Small intestine (tissue), 7 donors: Measurements from ENCODE around the gene FADS2. TPM values are rescaled to one million over a fixed set of nuclear protein-coding genes. Genes with fewer than 3 reads are reported as not detected.

ENCODE experiments used
- DNase-seq, 2 donors: peaks; one replicate each; pipeline versions ENCODE4 v3.0.0 to v3.0.0-alpha.2; 2013
- FAIRE-seq: peaks from 2 replicates; lab custom pipeline; 2012; peaks lifted over from hg19 to GRCh38; lab: Jason Lieb, UNC
- H3K27ac ChIP-seq, 3 donors: one replicate each; pipeline ENCODE4 v1.5.1; 2013; ENCODE audit warnings: low read length in 2 of 3, mild to moderate bottlenecking in 2 of 3, control low read depth in 1 of 3, inconsistent platforms in 1 of 3, low read depth in 1 of 3, moderate library complexity in 1 of 3
- H3K27me3 ChIP-seq, 3 donors: one replicate each; pipeline ENCODE4 v1.6.1; 2013; ENCODE audit warnings: low read length in 3 of 3, inconsistent platforms in 1 of 3; ENCODE audit not compliant: control insufficient read depth in 3 of 3, insufficient read depth in 3 of 3
- H3K36me3 ChIP-seq, 3 donors: one replicate each; pipeline ENCODE4 v1.6.1; 2013; ENCODE audit warnings: low read length in 3 of 3, inconsistent platforms in 1 of 3, low read depth in 1 of 3, mild to moderate bottlenecking in 1 of 3, moderate library complexity in 1 of 3; ENCODE audit not compliant: control insufficient read depth in 3 of 3, insufficient read depth in 2 of 3
- H3K4me1 ChIP-seq, 3 donors: one replicate each; pipeline ENCODE4 v1.6.1; 2013; ENCODE audit warnings: low read length in 2 of 3, inconsistent platforms in 1 of 3, low read depth in 1 of 3, mild to moderate bottlenecking in 1 of 3, moderate library complexity in 1 of 3; ENCODE audit not compliant: control insufficient read depth in 3 of 3, insufficient read depth in 2 of 3
- H3K4me3 ChIP-seq, 3 donors: one replicate each; pipeline ENCODE4 v1.5.1; 2013; ENCODE audit warnings: low read length in 3 of 3, control low read depth in 1 of 3, inconsistent platforms in 1 of 3, low read depth in 1 of 3, mild to moderate bottlenecking in 1 of 3, moderate library complexity in 1 of 3
- H3K9me3 ChIP-seq, 2 donors: one replicate each; pipeline ENCODE4 v1.6.1; 2013; ENCODE audit warnings: low read depth in 1 of 2, low read length in 1 of 2; ENCODE audit not compliant: control insufficient read depth in 2 of 2, insufficient read depth in 1 of 2
- WGBS, 3 donors: extraction: QIAGEN DNeasy Blood & Tissue Kit; methylation state at CpG; one replicate each; pipeline ENCODE4 v1.1.7; 2013; 5-methylcytosine and 5-hydroxymethylcytosine counted together
- polyA plus RNA-seq, 4 donors: library from polyadenylated mRNA; stranded (reverse) in 3 of 4; unstranded in 1 of 4; fragments of 200-250 nt in 3 of 4; fragments of 120-200 nt in 1 of 4; gene quantifications; one replicate each; pipeline versions ENCODE4 v1.2.1 to v1.2.3, GENCODE V29; 2013
- donor health status: healthy with polysubstance abuse.
- donor health status: control.
- donor health status: control.
- donor health status: Bipolar disorder and iron deficiency.
- donor health status: healthy.

The FADS2 gene
- polyA plus RNA-seq, 4 donors = 2.4 to 147 (median 7.7) TPM

- FAIRE-seq (no peak), DNase-seq (no peak)
- no peak overlapping the region for H3K4me3 ChIP-seq
- no peaks in the 10 kb centered on the region for H3K27me3 ChIP-seq
- 93 to 97% (median 96%) methylated on average over 2 of the region's 2 CpGs for WGBS, 3 donors
- H3K27ac ChIP-seq = no peak overlapping the region
- peaks cover 0 to 17% (median 2%) of the 10 kb centered on the region in 3 donors for H3K36me3 ChIP-seq
- H3K4me1 ChIP-seq = peaks cover 0 to 4% (median 0%) of the 10 kb centered on the region in 3 donors
- no peaks in the 10 kb centered on the region for H3K9me3 ChIP-seq
Measured at GRCh38 chr11:61839742-61840141, 11.6 kb downstream of the FADS2 start.

DNA sequence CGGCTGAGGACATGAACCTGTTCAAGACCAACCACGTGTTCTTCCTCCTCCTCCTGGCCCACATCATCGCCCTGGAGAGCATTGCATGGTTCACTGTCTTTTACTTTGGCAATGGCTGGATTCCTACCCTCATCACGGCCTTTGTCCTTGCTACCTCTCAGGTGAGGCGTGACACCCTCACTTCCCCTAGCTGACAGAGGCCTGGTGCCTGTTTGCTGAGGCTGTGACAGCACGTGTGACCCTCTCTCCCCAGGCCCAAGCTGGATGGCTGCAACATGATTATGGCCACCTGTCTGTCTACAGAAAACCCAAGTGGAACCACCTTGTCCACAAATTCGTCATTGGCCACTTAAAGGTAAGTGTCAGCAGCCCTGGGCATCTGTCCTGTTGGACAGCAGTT, 12.3 kb downstream of the FADS2 start:
- H3K27ac ChIP-seq = no peak overlapping the region
- H3K36me3 ChIP-seq = peaks cover 0 to 17% (median 2%) of the 10 kb centered on the region in 3 donors
- no peak for DNase-seq
- no peaks in the 10 kb centered on the region for H3K27me3 ChIP-seq
- H3K9me3 ChIP-seq = no peaks in the 10 kb centered on the region
- WGBS, 3 donors = 87 to 94% (median 92%) methylated on average over 7 of the region's 7 CpGs
- no peak for FAIRE-seq
- H3K4me3 ChIP-seq = no peak overlapping the region
- no peaks in the 10 kb centered on the region for H3K4me1 ChIP-seq

DNA sequence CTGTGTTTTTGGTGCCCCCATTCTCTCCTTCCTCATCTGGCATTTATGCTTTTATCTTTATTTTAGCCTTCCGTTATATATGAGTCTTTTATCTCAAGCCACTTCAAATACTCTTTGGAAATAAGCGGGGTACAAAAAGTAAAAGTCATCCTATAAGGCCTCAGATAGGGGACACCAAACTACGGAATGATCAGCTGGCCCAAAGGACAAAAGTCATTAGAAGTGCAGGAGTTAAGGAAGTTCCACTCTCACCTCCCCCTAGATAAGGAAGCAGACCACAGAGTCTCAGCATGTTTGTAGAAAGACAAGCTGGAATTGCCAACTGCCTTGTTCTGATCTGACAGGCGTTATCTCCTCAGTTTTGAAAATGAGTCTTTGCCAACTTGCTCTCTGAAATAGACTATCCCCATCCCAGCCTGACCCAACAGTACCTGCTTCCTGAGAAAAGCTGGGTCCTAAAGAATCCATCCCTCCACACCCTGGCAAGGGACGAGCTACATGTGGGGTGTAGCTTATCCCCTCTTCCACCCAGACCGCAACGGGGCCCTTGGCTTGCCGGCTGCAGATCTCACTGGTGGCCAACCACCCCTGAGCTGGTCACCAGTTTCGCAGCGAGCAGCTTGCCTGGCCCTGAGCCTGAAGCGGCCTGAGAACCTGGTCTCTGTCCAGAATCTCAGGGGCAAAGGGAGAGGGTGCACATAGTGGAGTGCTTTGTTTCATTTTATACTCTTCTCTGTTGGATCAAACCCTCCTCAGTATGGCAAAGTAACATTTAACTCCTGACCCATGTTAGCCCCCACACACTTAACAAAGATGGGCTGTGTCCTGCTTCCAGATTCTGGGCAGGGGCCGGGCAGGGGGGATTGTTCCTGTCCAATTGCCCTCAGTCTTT, 13.8 kb downstream of the FADS2 start:
- no peak for DNase-seq
- Histone ChIP-seq H3K4me3 (no peak overlapping the region), H3K27ac (no peak overlapping the region), H3K36me3 (peaks cover 0 to 17% (median 2%) of the 10 kb centered on the region in 3 donors), H3K27me3 (no peaks in the 10 kb centered on the region), H3K9me3 (no peaks in the 10 kb centered on the region), H3K4me1 (no peaks in the 10 kb centered on the region)
- WGBS, 3 donors = 73 to 79% (median 76%) methylated on average over 12 of the region's 12 CpGs
- FAIRE-seq = no peak

DNA sequence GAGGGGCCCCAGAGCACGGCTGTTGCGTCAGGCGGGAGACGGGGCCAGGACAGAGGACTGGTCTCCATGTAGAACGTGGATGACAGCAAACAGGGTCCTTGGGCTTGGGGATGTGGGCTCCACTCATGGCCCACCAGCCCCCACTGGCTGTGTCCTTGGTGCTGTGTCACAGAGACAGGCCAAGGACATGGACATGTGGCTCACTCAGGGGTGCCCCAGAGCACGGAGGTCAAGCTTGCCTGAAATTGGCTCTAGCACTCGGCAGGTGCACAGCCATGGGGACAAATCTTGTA, 14.4 kb downstream of the FADS2 start:
- no peak overlapping the region for H3K4me3 ChIP-seq
- 94 to 95% (median 94%) methylated on average over 7 of the region's 7 CpGs for WGBS, 3 donors
- DNase-seq (no peak), FAIRE-seq (no peak)
- H3K27me3 ChIP-seq = no peaks in the 10 kb centered on the region
- no peak overlapping the region for H3K27ac ChIP-seq
- peaks cover 0 to 17% (median 2%) of the 10 kb centered on the region in 3 donors for H3K36me3 ChIP-seq
- no peaks in the 10 kb centered on the region for H3K9me3 ChIP-seq
- H3K4me1 ChIP-seq = no peaks in the 10 kb centered on the region

DNA sequence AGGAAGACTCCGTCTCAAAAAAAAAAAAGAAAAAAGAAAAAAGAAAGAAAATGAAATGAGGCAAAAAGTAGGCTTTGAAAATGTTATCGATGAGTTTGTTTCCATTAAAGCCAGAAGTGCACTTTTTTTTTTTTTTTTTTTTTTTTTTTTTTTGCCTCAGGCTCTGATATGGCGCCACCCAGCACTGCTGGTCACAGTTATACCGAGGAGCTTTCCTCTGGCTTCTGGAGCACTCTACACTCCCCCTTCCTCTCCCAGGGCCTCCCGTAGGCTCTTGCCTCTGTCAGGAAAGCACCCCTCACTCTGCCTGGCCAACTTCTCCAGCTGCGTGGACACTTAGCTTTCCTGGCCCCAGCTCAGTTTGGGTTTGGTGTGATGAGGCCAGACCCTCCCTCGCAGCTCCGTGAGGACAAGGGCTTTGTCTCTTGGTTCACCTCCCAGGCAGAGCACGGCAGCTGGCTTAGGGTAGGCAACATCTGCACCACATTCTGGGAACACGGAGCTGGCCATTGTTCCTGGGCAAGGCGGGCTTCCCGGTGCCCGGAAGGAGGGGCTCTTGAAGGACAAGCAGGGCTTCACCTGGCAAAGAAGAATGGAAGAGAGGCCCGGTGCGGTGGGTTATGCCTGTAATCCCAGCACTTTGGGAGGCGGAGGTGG, 16.9 kb downstream of the FADS2 start:
- Histone ChIP-seq H3K4me3 (no peak overlapping the region), H3K36me3 (peaks cover 0 to 25% (median 7%) of the 10 kb centered on the region in 3 donors), H3K27ac (peak overlapping the region in 1 of 3 donors; percentile 46), H3K27me3 (no peaks in the 10 kb centered on the region), H3K4me1 (no peaks in the 10 kb centered on the region), H3K9me3 (no peaks in the 10 kb centered on the region)
- no peak for DNase-seq
- no peak for FAIRE-seq
- WGBS, 3 donors = 77 to 92% (median 87%) methylated on average over 16 of the region's 16 CpGs

- H3K9me3 ChIP-seq = no peaks in the 10 kb centered on the region
- H3K4me1 ChIP-seq = peaks cover 0 to 8% (median 1%) of the 10 kb centered on the region in 3 donors
- no peaks in the 10 kb centered on the region for H3K27me3 ChIP-seq
- peaks cover 0 to 21% (median 7%) of the 10 kb centered on the region in 3 donors for H3K36me3 ChIP-seq
- H3K27ac ChIP-seq = no peak overlapping the region
- DNase-seq (no peak), FAIRE-seq (no peak)
- no peak overlapping the region for H3K4me3 ChIP-seq
- WGBS, 3 donors = 86 to 87% (median 86%) methylated on average over 10 of the region's 10 CpGs
Measured at GRCh38 chr11:61846362-61847020, 18.4 kb downstream of the FADS2 start.

- H3K9me3 ChIP-seq = no peaks in the 10 kb centered on the region
- peaks cover 0 to 19% (median 9%) of the 10 kb centered on the region in 3 donors for H3K36me3 ChIP-seq
- no peak for FAIRE-seq
- no peak for DNase-seq
- H3K4me3 ChIP-seq = no peak overlapping the region
- peaks cover 0 to 8% (median 1%) of the 10 kb centered on the region in 3 donors for H3K4me1 ChIP-seq
- H3K27me3 ChIP-seq = no peaks in the 10 kb centered on the region
- no peak overlapping the region for H3K27ac ChIP-seq
- 92 to 95% (median 94%) methylated on average over 18 of the region's 18 CpGs for WGBS, 3 donors
Measured at GRCh38 chr11:61847914-61848581, 19.9 kb downstream of the FADS2 start.

GRCh38 chr11:61848631-61849030, 20.5 kb downstream of the FADS2 start:
- H3K36me3 ChIP-seq = peaks cover 0 to 23% (median 9%) of the 10 kb centered on the region in 3 donors

More at GRCh38 chr11:61848631-61849030, 20.5 kb downstream of the FADS2 start:
- Histone ChIP-seq H3K4me1 (peaks cover 0 to 8% (median 1%) of the 10 kb centered on the region in 3 donors), H3K27ac (no peak overlapping the region), H3K27me3 (no peaks in the 10 kb centered on the region), H3K9me3 (no peaks in the 10 kb centered on the region), H3K4me3 (no peak overlapping the region)
- WGBS, 3 donors = 93 to 95% (median 94%) methylated on average over 9 of the region's 9 CpGs
- no peak for FAIRE-seq
- DNase-seq = no peak
